ENCODE data around the gene PITPNC1.

DNA sequence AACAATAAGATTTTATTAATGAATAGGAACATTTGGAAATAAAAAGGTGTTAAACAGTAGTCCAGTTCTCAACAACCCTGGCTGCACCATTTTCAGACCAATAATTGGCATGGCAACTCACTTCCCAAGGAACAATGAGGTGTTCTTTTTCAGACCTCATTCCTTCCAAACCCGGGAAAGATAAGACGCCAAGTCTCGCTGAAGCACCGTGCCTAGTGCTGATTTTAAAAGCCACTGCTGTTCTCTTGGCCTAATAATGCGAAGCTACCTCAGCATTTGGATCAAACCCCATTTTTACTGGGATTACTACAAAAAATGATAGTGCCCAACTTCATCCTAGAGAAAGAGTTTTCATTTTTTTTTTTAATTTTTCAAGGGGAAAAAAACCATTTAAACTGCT is 265.4 kb downstream of the PITPNC1 start:
- TF ChIP-seq CTCF (IDR thresholded peaks at IDR 0.05): no peak
- no peak for TF ChIP-seq POLR2AphosphoS5 (IDR thresholded peaks at IDR 0.05; ENCODE audit: low read depth, low read length)
- TF ChIP-seq TCF7L2 (IDR thresholded peaks at IDR 0.05; ENCODE audit: low read depth, low read length): no peak
- no peak for TF ChIP-seq SIN3A (IDR thresholded peaks at IDR 0.05; ENCODE audit: borderline replicate concordance, insufficient read depth, low read depth, low read length)
- TF ChIP-seq, protein P1, sequence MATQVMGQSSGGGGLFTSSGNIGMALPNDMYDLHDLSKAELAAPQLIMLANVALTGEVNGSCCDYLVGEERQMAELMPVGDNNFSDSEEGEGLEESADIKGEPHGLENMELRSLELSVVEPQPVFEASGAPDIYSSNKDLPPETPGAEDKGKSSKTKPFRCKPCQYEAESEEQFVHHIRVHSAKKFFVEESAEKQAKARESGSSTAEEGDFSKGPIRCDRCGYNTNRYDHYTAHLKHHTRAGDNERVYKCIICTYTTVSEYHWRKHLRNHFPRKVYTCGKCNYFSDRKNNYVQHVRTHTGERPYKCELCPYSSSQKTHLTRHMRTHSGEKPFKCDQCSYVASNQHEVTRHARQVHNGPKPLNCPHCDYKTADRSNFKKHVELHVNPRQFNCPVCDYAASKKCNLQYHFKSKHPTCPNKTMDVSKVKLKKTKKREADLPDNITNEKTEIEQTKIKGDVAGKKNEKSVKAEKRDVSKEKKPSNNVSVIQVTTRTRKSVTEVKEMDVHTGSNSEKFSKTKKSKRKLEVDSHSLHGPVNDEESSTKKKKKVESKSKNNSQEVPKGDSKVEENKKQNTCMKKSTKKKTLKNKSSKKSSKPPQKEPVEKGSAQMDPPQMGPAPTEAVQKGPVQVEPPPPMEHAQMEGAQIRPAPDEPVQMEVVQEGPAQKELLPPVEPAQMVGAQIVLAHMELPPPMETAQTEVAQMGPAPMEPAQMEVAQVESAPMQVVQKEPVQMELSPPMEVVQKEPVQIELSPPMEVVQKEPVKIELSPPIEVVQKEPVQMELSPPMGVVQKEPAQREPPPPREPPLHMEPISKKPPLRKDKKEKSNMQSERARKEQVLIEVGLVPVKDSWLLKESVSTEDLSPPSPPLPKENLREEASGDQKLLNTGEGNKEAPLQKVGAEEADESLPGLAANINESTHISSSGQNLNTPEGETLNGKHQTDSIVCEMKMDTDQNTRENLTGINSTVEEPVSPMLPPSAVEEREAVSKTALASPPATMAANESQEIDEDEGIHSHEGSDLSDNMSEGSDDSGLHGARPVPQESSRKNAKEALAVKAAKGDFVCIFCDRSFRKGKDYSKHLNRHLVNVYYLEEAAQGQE (IDR thresholded peaks at IDR 0.05; ENCODE audit: insufficient read depth in 1 of 2, low read depth in 2 of 2, low read length in 1 of 2): no peak

Data from Panc1 (cell line).